IMR-90 (cell line): Measurements from ENCODE around the gene ADAMTS3. TPM values are rescaled to one million over a fixed set of nuclear protein-coding genes. Genes with fewer than 3 reads are reported as not detected.
A peak's percentile ranks its signal among the peaks of the same experiment; 100 is the strongest.

Experiments used
- ATAC-seq: fragments of 200-7000 bp; cut with Tn5 transposase; 2 replicates; pipeline ENCODE4 v1.9.1; 2020; ENCODE audit warnings: low read depth, mild to moderate bottlenecking, moderate library complexity
- BruUV-seq: library from RNA; stranded (reverse); fragments of 400-500 nt; replicated peaks from 2 replicates; lab custom pipeline; 2021; lab: Mats Ljungman, UMichigan
- CTCF ChIA-PET: fragments of 300-600 bp; formaldehyde crosslinking; extraction: SDS; loops from one replicate; lab custom pipeline; 2021; ENCODE audit warnings: antibody characterized with exemption; lab: Yijun Ruan, JAX
- POLR2A ChIA-PET: fragments of 300-600 bp; sonication (Branson Sonifier 250); formaldehyde crosslinking; loops from one replicate; lab custom pipeline; 2022; ENCODE audit warnings: antibody characterized with exemption; ENCODE audit not compliant: unreplicated experiment; lab: Charles Lee
- DNase-seq: peaks from one replicate; pipeline ENCODE4 v3.0.0; 2013
- H2AFZ ChIP-seq: replicated peaks from 2 replicates; pipeline ENCODE3; 2013; ENCODE audit warnings: low read length, mild to moderate bottlenecking; ENCODE audit not compliant: poor library complexity
- H2AK5ac ChIP-seq: 2 replicates; pipeline ENCODE4 v1.6.1; 2013; ENCODE audit warnings: low read depth, low read length, inconsistent platforms
- H2AK9ac ChIP-seq: replicated peaks from 2 replicates; pipeline ENCODE3; 2013; ENCODE audit warnings: mild to moderate bottlenecking, low read depth, low read length, moderate library complexity; ENCODE audit not compliant: poor library complexity
- H2BK120ac ChIP-seq: 2 replicates; pipeline ENCODE4 v1.6.1; 2013; ENCODE audit warnings: low read depth, low read length, inconsistent platforms
- H2BK15ac ChIP-seq: 3 replicates; pipeline ENCODE4 v1.6.1; 2013; ENCODE audit warnings: low read depth, low read length, inconsistent platforms
- H2BK20ac ChIP-seq: 2 replicates; pipeline ENCODE4 v1.6.1; 2013; ENCODE audit warnings: low read depth, mild to moderate bottlenecking, inconsistent platforms, low read length, moderate library complexity
- H2BK5ac ChIP-seq: 2 replicates; pipeline ENCODE4 v1.6.1; 2013; ENCODE audit warnings: mild to moderate bottlenecking, low read depth, low read length, inconsistent platforms; ENCODE audit not compliant: poor library complexity, severe bottlenecking
- H3K14ac ChIP-seq: replicated peaks from 2 replicates; pipeline ENCODE4 v1.6.1; 2013; ENCODE audit warnings: low read depth, low read length, inconsistent platforms
- H3K18ac ChIP-seq: 2 replicates; pipeline ENCODE4 v1.6.1; 2013; ENCODE audit warnings: low read depth, low read length, control low read depth
- H3K23ac ChIP-seq: 2 replicates; pipeline ENCODE4 v1.6.1; 2013; ENCODE audit warnings: low read depth, low read length, inconsistent platforms
- H3K27ac ChIP-seq: 2 replicates; pipeline ENCODE4 v1.5.1; 2013; ENCODE audit warnings: mild to moderate bottlenecking, control low read depth, low read length; ENCODE audit not compliant: insufficient read depth
- H3K27me3 ChIP-seq: 2 replicates; pipeline ENCODE4 v1.6.1; 2013; ENCODE audit warnings: low read length; ENCODE audit not compliant: control insufficient read depth, insufficient read depth
- H3K36me3 ChIP-seq: 2 replicates; pipeline ENCODE4 v1.6.1; 2013; ENCODE audit warnings: low read length, mixed read lengths; ENCODE audit not compliant: control insufficient read depth, insufficient read depth
- H3K4ac ChIP-seq: 2 replicates; pipeline ENCODE4 v1.6.1; 2013; ENCODE audit warnings: low read depth, low read length, inconsistent platforms
- H3K4me1 ChIP-seq: 2 replicates; pipeline ENCODE4 v1.6.1; 2013; ENCODE audit warnings: low read length, mixed read lengths; ENCODE audit not compliant: control insufficient read depth, insufficient read depth
- H3K4me2 ChIP-seq: 2 replicates; pipeline ENCODE4 v1.6.1; 2013; ENCODE audit warnings: low read depth, mild to moderate bottlenecking, control low read depth, low read length, moderate library complexity
- H3K4me3 ChIP-seq: 2 replicates; pipeline ENCODE4 v1.5.1; 2013; ENCODE audit warnings: low read depth, mild to moderate bottlenecking, control low read depth, low read length, moderate library complexity; ENCODE audit not compliant: insufficient read depth
- H3K56ac ChIP-seq: 2 replicates; pipeline ENCODE4 v1.6.1; 2013; ENCODE audit warnings: low read length, inconsistent platforms; ENCODE audit not compliant: insufficient read depth; ENCODE audit errors: extremely low read depth
- H3K79me1 ChIP-seq, 2 experiments: 2 replicates each; pipeline ENCODE4 v1.6.1; 2013; ENCODE audit warnings: low read length in 2 of 2, inconsistent platforms in 1 of 2, low read depth in 1 of 2
- H3K9ac ChIP-seq: 2 replicates; pipeline ENCODE4 v1.6.1; 2013; ENCODE audit warnings: low read depth, low read length, control low read depth
- H3K9me1 ChIP-seq: 2 replicates; pipeline ENCODE4 v1.6.1; 2013; ENCODE audit warnings: low read length, inconsistent platforms; ENCODE audit not compliant: insufficient read depth
- H3K9me3 ChIP-seq: 2 replicates; pipeline ENCODE4 v1.6.1; 2013; ENCODE audit warnings: low read length; ENCODE audit not compliant: control insufficient read depth, insufficient read depth
- H4K20me1 ChIP-seq: 2 replicates; pipeline ENCODE4 v1.6.1; 2013; ENCODE audit warnings: low read length, inconsistent platforms; ENCODE audit not compliant: insufficient read depth
- H4K5ac ChIP-seq: 2 replicates; pipeline ENCODE4 v1.6.1; 2013; ENCODE audit warnings: mild to moderate bottlenecking, low read depth, low read length, control low read depth
- H4K8ac ChIP-seq, 2 experiments: 2 replicates each; pipeline ENCODE4 v1.6.1; 2013; ENCODE audit warnings: low read depth in 2 of 2, low read length in 2 of 2, control low read depth in 1 of 2, inconsistent platforms in 1 of 2
- H4K91ac ChIP-seq: 2 replicates; pipeline ENCODE4 v1.6.1; 2013; ENCODE audit warnings: low read depth, low read length, inconsistent platforms; ENCODE audit not compliant: insufficient read depth
- BHLHE40 ChIP-seq: fragments of 150-350 bp; IDR thresholded peaks from 2 replicates; pipeline ENCODE4 v1.6.1; 2016; ENCODE audit warnings: mild to moderate bottlenecking, low read depth, low read length
- CEBPB ChIP-seq: IDR thresholded peaks from 2 replicates; pipeline ENCODE4 v1.6.1; 2012; ENCODE audit warnings: low read depth, low read length, improper control_type of control experiment
- CHD1 ChIP-seq: IDR thresholded peaks from 2 replicates; pipeline ENCODE4 v1.6.1; 2012; ENCODE audit warnings: low read depth, low read length, improper control_type of control experiment
- CTCF ChIP-seq: conservative IDR thresholded peaks from 2 replicates; pipeline ENCODE4 v1.5.1; 2012; ENCODE audit warnings: mild to moderate bottlenecking, low read depth, low read length, improper control_type of control experiment
- ELK1 ChIP-seq: fragments of 150-350 bp; IDR thresholded peaks from 2 replicates; pipeline ENCODE4 v1.6.1; 2016; ENCODE audit warnings: low read depth, mild to moderate bottlenecking, low read length, moderate library complexity, borderline replicate concordance
- FOS ChIP-seq: fragments of 150-350 bp; IDR thresholded peaks from 2 replicates; pipeline ENCODE4 v1.6.1; 2016; ENCODE audit warnings: low read depth, low read length
- MAFK ChIP-seq: IDR thresholded peaks from 2 replicates; pipeline ENCODE4 v1.6.1; 2012; ENCODE audit warnings: low read depth, low read length, improper control_type of control experiment
- MAZ ChIP-seq: IDR thresholded peaks from 2 replicates; pipeline ENCODE4 v1.6.1; 2012; ENCODE audit warnings: low read depth, mild to moderate bottlenecking, low read length, improper control_type of control experiment, moderate library complexity, borderline replicate concordance
- MXI1 ChIP-seq: IDR thresholded peaks from 2 replicates; pipeline ENCODE4 v1.6.1; 2012; ENCODE audit warnings: low read depth, mild to moderate bottlenecking, low read length, moderate library complexity, borderline replicate concordance
- NFE2L2 ChIP-seq: fragments of 150-350 bp; IDR thresholded peaks from 2 replicates; pipeline ENCODE4 v1.6.1; 2016; ENCODE audit warnings: low read depth, mild to moderate bottlenecking, low read length
- POLR2A ChIP-seq: IDR thresholded peaks from 2 replicates; pipeline ENCODE4 v1.6.1; 2012; ENCODE audit warnings: mild to moderate bottlenecking, low read depth, low read length
- RAD21 ChIP-seq: IDR thresholded peaks from 2 replicates; pipeline ENCODE4 v1.6.1; 2012; ENCODE audit warnings: low read length, improper control_type of control experiment
- RCOR1 ChIP-seq: IDR thresholded peaks from 2 replicates; pipeline ENCODE4 v1.6.1; 2012; ENCODE audit warnings: mild to moderate bottlenecking, low read length, improper control_type of control experiment; ENCODE audit not compliant: insufficient replicate concordance
- RFX5 ChIP-seq: IDR thresholded peaks from 2 replicates; pipeline ENCODE4 v1.8.0; 2012; ENCODE audit warnings: low read depth, mild to moderate bottlenecking, low read length, moderate library complexity
- SMC3 ChIP-seq: fragments of 150-350 bp; IDR thresholded peaks from 2 replicates; pipeline ENCODE4 v1.6.1; 2016; ENCODE audit warnings: low read depth, mild to moderate bottlenecking, antibody characterized with exemption, low read length, moderate library complexity
- WGBS, 2 experiments: methylation state at CpG; one replicate each; pipeline versions ENCODE4 v1.1.5 to v1.1.7; 2013; ENCODE audit warnings: missing lambda C conversion rate in 2 of 2; ENCODE audit not compliant: insufficient read length in 1 of 2; ENCODE audit errors: extremely low coverage in 2 of 2; 5-methylcytosine and 5-hydroxymethylcytosine counted together
- dilution Hi-C: fragments of 300-500 bp; cut with HindIII; formaldehyde crosslinking; loops from one replicate; pipeline ENCODE4 v1.14.3; 2018; ENCODE audit warnings: low sequenced_read_pairs; ENCODE audit not compliant: unreplicated experiment
- in situ Hi-C: fragments of 300-500 bp; cut with MboI; formaldehyde crosslinking; loops from 3 replicates; pipeline ENCODE4 v1.14.3; 2019; ENCODE audit warnings: low sequenced_read_pairs, inconsistent platforms, mixed read lengths
- intact Hi-C: fragments of 100-400 bp; cut with micrococcal nuclease; formaldehyde crosslinking; loops from 2 replicates; pipeline ENCODE4 v1.10.0; 2022
- polyA plus RNA-seq, 3 experiments: library from polyadenylated mRNA; depleted of rRNA; stranded (reverse); fragments of >200 nt; gene quantifications; 2 replicates each; pipeline ENCODE4 v1.2.3, GENCODE V29; 2012; ENCODE audit warnings: low replicate concordance in 1 of 3
- total RNA-seq: library from RNA; depleted of rRNA; stranded (reverse); fragments of >200 nt; gene quantifications from 2 replicates; pipeline ENCODE4 v1.2.3, GENCODE V29; 2012

The ADAMTS3 gene
- total and polyA plus RNA-seq, 2 of the 4 experiments (the other 2 are of a cell fraction) = 0.68 to 2.9 TPM

- Histone ChIP-seq H3K23ac (no peak overlapping the region), H2BK5ac (no peak overlapping the region), H2AK5ac (no peak overlapping the region), H3K56ac (no peak overlapping the region), H3K27ac (no peak overlapping the region), H2BK120ac (no peak overlapping the region), H3K27me3 (no peaks in the 10 kb centered on the region), H3K9me3 (no peaks in the 10 kb centered on the region), H3K79me1 (no peaks in the 10 kb centered on the region), H3K36me3 (no peaks in the 10 kb centered on the region), H4K5ac (no peak overlapping the region), H3K4me1 (no peaks in the 10 kb centered on the region), H3K4me2 (no peak overlapping the region), H2AK9ac (peak overlapping the region; percentile 5), H3K4ac (no peak overlapping the region), H3K18ac (no peak overlapping the region), H2BK15ac (no peak overlapping the region), H4K8ac (no peak overlapping the region), H2AFZ (no peak overlapping the region), H3K9me1 (no peaks in the 10 kb centered on the region), H3K14ac (no peak overlapping the region), H2BK20ac (no peak overlapping the region), H4K91ac (no peak overlapping the region), H3K9ac (no peak overlapping the region), H3K4me3 (no peak overlapping the region), H4K20me1 (no peaks in the 10 kb centered on the region)
- intact Hi-C loops (no loop called here), in situ Hi-C loops (no loop called here), dilution Hi-C loops (no loop called here)
- no peak for ATAC-seq
- ChIA-PET CTCF (interaction anchor here (1.1 kb wide), 1 partner anchor 12 kb away, joined by 3 read pairs; no protein-coding TSS in a partner anchor), POLR2A (no interaction called here)
- no TSS peak for BruUV-seq
- DNase-seq = no peak
- no peak for TF ChIP-seq RAD21
- no peak for TF ChIP-seq CTCF
- TF ChIP-seq RCOR1 = no peak
- no peak for TF ChIP-seq CEBPB
- TF ChIP-seq POLR2A = no peak
- no peak for TF ChIP-seq FOS
- no peak for TF ChIP-seq NFE2L2
- TF ChIP-seq RFX5 = no peak
- no peak for TF ChIP-seq BHLHE40
- TF ChIP-seq MXI1 = no peak
- no peak for TF ChIP-seq ELK1
- no peak for TF ChIP-seq MAFK
- TF ChIP-seq CHD1 = no peak
- no peak for TF ChIP-seq MAZ
- no peak for TF ChIP-seq SMC3
- 60% methylated on average over 1 of the region's 3 CpGs; no CpG with 5 or more reads in 1 of the 2 experiments for WGBS, 2 experiments
Measured at GRCh38 chr4:72283357-72283756, 285.7 kb downstream of the ADAMTS3 start.
